ENCODE data around the gene IGFL1.
"Not testable (repeated sequence)": the region's sequence is repeated elsewhere in the genome, so short reads cannot be mapped to it uniquely, and the experiment has no call there.

The IGFL1 gene

GRCh38 chr19:46192992-46193650, 36.4 kb upstream of the IGFL1 start:
- H3K9me3 ChIP-seq (ENCODE audit: insufficient read depth, low read length) = no peaks in the 10 kb centered on the region
- H3F3A ChIP-seq (ENCODE audit: insufficient read depth) = no peaks in the 10 kb centered on the region
- H3K79me2 ChIP-seq (ENCODE audit: insufficient read depth, low read length) = no peaks in the 10 kb centered on the region
- H3K4me3 ChIP-seq (ENCODE audit: insufficient read depth, low read length, poor library complexity, severe bottlenecking) = no peak overlapping the region
- H3K9me2 ChIP-seq (replicated peaks; ENCODE audit: insufficient read depth, low read length) = no peaks in the 10 kb centered on the region
- no peaks in the 10 kb centered on the region for H4K20me1 ChIP-seq (ENCODE audit: low read depth, low read length)
- no peak overlapping the region for H3K4me2 ChIP-seq (ENCODE audit: low read depth, low read length, poor library complexity, severe bottlenecking)
- H3K27me3 ChIP-seq (ENCODE audit: low read length) = no peaks in the 10 kb centered on the region
- no peak overlapping the region for H3K9ac ChIP-seq (ENCODE audit: low read length)
- H3K27ac ChIP-seq (ENCODE audit: low read depth, low read length) = no peak overlapping the region
- no peak overlapping the region for H2AFZ ChIP-seq (ENCODE audit: low read depth, low read length, severe bottlenecking)
- TF ChIP-seq EZH2phosphoT487 (conservative IDR thresholded peaks at IDR 0.05; ENCODE audit: low read length) (no peak), CTCF (IDR thresholded peaks at IDR 0.05; ENCODE audit: insufficient read depth, low read length, poor library complexity, severe bottlenecking) (no peak)
- no peaks in the 10 kb centered on the region for H3K36me3 ChIP-seq (ENCODE audit: low read length)

- Histone ChIP-seq H3K9me2 (replicated peaks; ENCODE audit: insufficient read depth, low read length) (no peaks in the 10 kb centered on the region), H3K4me2 (ENCODE audit: low read depth, low read length, poor library complexity, severe bottlenecking) (no peak overlapping the region)
- no peak for TF ChIP-seq EZH2phosphoT487 (conservative IDR thresholded peaks at IDR 0.05; ENCODE audit: low read length)
- no peak for TF ChIP-seq CTCF (IDR thresholded peaks at IDR 0.05; ENCODE audit: insufficient read depth, low read length, poor library complexity, severe bottlenecking)
Measured at GRCh38 chr19:46193678-46194077, 35.9 kb upstream of the IGFL1 start.

GRCh38 chr19:46195104-46195503, 34.4 kb upstream of the IGFL1 start:
- no peaks in the 10 kb centered on the region for H3K9me2 ChIP-seq (replicated peaks; ENCODE audit: insufficient read depth, low read length)
- H3K4me3 ChIP-seq (ENCODE audit: insufficient read depth, low read length, poor library complexity, severe bottlenecking) = no peak overlapping the region
- TF ChIP-seq CTCF (IDR thresholded peaks at IDR 0.05; ENCODE audit: insufficient read depth, low read length, poor library complexity, severe bottlenecking) (no peak), EZH2phosphoT487 (conservative IDR thresholded peaks at IDR 0.05; ENCODE audit: low read length) (no peak)
- no peaks in the 10 kb centered on the region for H3F3A ChIP-seq (ENCODE audit: insufficient read depth)
- H3K36me3 ChIP-seq (ENCODE audit: low read length) = no peaks in the 10 kb centered on the region
- H3K27ac ChIP-seq (ENCODE audit: low read depth, low read length) = no peak overlapping the region
- no peak overlapping the region for H3K9ac ChIP-seq (ENCODE audit: low read length)
- H3K79me2 ChIP-seq (ENCODE audit: insufficient read depth, low read length) = no peaks in the 10 kb centered on the region
- H3K9me3 ChIP-seq (ENCODE audit: insufficient read depth, low read length) = no peaks in the 10 kb centered on the region
- H2AFZ ChIP-seq (ENCODE audit: low read depth, low read length, severe bottlenecking) = no peak overlapping the region
- no peaks in the 10 kb centered on the region for H3K27me3 ChIP-seq (ENCODE audit: low read length)
- H3K4me2 ChIP-seq (ENCODE audit: low read depth, low read length, poor library complexity, severe bottlenecking) = no peak overlapping the region
- no peaks in the 10 kb centered on the region for H4K20me1 ChIP-seq (ENCODE audit: low read depth, low read length)

More at GRCh38 chr19:46193678-46194077, 35.9 kb upstream of the IGFL1 start:
- Histone ChIP-seq H3K79me2 (ENCODE audit: insufficient read depth, low read length) (no peaks in the 10 kb centered on the region), H3K9me3 (ENCODE audit: insufficient read depth, low read length) (no peaks in the 10 kb centered on the region), H3K36me3 (ENCODE audit: low read length) (no peaks in the 10 kb centered on the region), H2AFZ (ENCODE audit: low read depth, low read length, severe bottlenecking) (no peak overlapping the region), H3K9ac (ENCODE audit: low read length) (no peak overlapping the region), H3K27me3 (ENCODE audit: low read length) (no peaks in the 10 kb centered on the region), H4K20me1 (ENCODE audit: low read depth, low read length) (no peaks in the 10 kb centered on the region), H3K4me3 (ENCODE audit: insufficient read depth, low read length, poor library complexity, severe bottlenecking) (no peak overlapping the region), H3K27ac (ENCODE audit: low read depth, low read length) (no peak overlapping the region), H3F3A (ENCODE audit: insufficient read depth) (no peaks in the 10 kb centered on the region)

- H3K79me2 ChIP-seq (ENCODE audit: insufficient read depth, low read length); H3F3A ChIP-seq (ENCODE audit: insufficient read depth); H4K20me1 ChIP-seq (ENCODE audit: low read depth, low read length); H3K27ac ChIP-seq (ENCODE audit: low read depth, low read length); H3K27me3 ChIP-seq (ENCODE audit: low read length); H3K9me3 ChIP-seq (ENCODE audit: insufficient read depth, low read length); H3K4me3 ChIP-seq (ENCODE audit: insufficient read depth, low read length, poor library complexity, severe bottlenecking); H3K4me2 ChIP-seq (ENCODE audit: low read depth, low read length, poor library complexity, severe bottlenecking); H3K36me3 ChIP-seq (ENCODE audit: low read length); H3K9ac ChIP-seq (ENCODE audit: low read length); H3K9me2 ChIP-seq (replicated peaks; ENCODE audit: insufficient read depth, low read length); H2AFZ ChIP-seq (ENCODE audit: low read depth, low read length, severe bottlenecking): not testable (repeated sequence)
Measured at GRCh38 chr19:46195919-46196318, 33.6 kb upstream of the IGFL1 start.

All from SU-DHL-6 (cell line).